Osteocyte (in vitro differentiated cells): ENCODE measurements around the gene M1AP. TPM values are rescaled to one million over a fixed set of nuclear protein-coding genes. Genes with fewer than 3 reads are reported as not detected.

Experiments
- DNase-seq: peaks from one replicate; pipeline ENCODE4 v3.0.0; 2021; ENCODE audit warnings: mixed read lengths; ENCODE audit not compliant: unreplicated experiment; ENCODE audit errors: extremely low spot score
- H3K27ac Mint-ChIP-seq: one replicate; pipeline ENCODE4 v1.8.0; 2021; ENCODE audit warnings: mild to moderate bottlenecking, mixed read lengths; ENCODE audit not compliant: unreplicated experiment
- H3K27me3 Mint-ChIP-seq: one replicate; pipeline ENCODE4 v1.8.0; 2021; ENCODE audit warnings: mixed read lengths; ENCODE audit not compliant: unreplicated experiment
- H3K36me3 Mint-ChIP-seq: one replicate; pipeline ENCODE4 v1.8.0; 2021; ENCODE audit warnings: mixed read lengths; ENCODE audit not compliant: unreplicated experiment
- H3K4me1 Mint-ChIP-seq: one replicate; pipeline ENCODE4 v1.8.0; 2021; ENCODE audit warnings: mixed read lengths; ENCODE audit not compliant: unreplicated experiment
- H3K4me3 Mint-ChIP-seq: one replicate; pipeline ENCODE4 v1.8.0; 2021; ENCODE audit warnings: mild to moderate bottlenecking, moderate library complexity, mixed read lengths; ENCODE audit not compliant: unreplicated experiment
- H3K9me3 Mint-ChIP-seq: one replicate; pipeline ENCODE4 v1.8.0; 2021; ENCODE audit warnings: mixed read lengths; ENCODE audit not compliant: unreplicated experiment
- CTCF ChIP-seq: fragments of 200-600 bp; sonication (generic); IDR thresholded peaks from 2 replicates; pipeline ENCODE4 v1.5.0; 2021; ENCODE audit warnings: antibody characterized with exemption, mild to moderate bottlenecking, moderate library complexity
- total RNA-seq: library from RNA; stranded (reverse); gene quantifications from 2 replicates; pipeline ENCODE4 v1.2.1, GENCODE V29; 2021

Gene M1AP
- total RNA-seq, 1 donor from 2014 or later = not detected

- no peak overlapping the region for H3K27ac Mint-ChIP-seq
- no peak for TF ChIP-seq CTCF
- H3K36me3 Mint-ChIP-seq = peaks cover 17% of the 10 kb centered on the region
- H3K27me3 Mint-ChIP-seq = peaks cover 10% of the 10 kb centered on the region
- DNase-seq = no peak
- H3K4me3 Mint-ChIP-seq = no peak overlapping the region
- peaks cover 24% of the 10 kb centered on the region for H3K4me1 Mint-ChIP-seq
- H3K9me3 Mint-ChIP-seq = no peaks in the 10 kb centered on the region
These were observed 121.4 kb downstream of the M1AP start for GRCh38 chr2:74526649-74527230.

GRCh38 chr2:74525717-74526648, 122.1 kb downstream of the M1AP start, which contains the start of gene DQX1:
TSS of gene DQX1 (minus strand) at chr2:74526231. CDS start at chr2:74525729, 502 bp downstream.
- no peak for DNase-seq
- no peak within 1 kb of the TSS for H3K4me3 Mint-ChIP-seq
- no peak within 1 kb of the TSS for H3K27ac Mint-ChIP-seq
- TF ChIP-seq CTCF = no peak
- H3K9me3 Mint-ChIP-seq = no peaks in the 10 kb centered on the region
- peaks cover 14% of the 10 kb centered on the region for H3K27me3 Mint-ChIP-seq
- H3K36me3 Mint-ChIP-seq = peaks cover 17% of the 10 kb centered on the region
- peaks cover 17% of the 10 kb centered on the region for H3K4me1 Mint-ChIP-seq

- Mint-ChIP-seq H3K4me1 (peaks cover 12% of the 10 kb centered on the region), H3K27ac (no peak overlapping the region), H3K27me3 (peaks cover 21% of the 10 kb centered on the region), H3K9me3 (no peaks in the 10 kb centered on the region), H3K4me3 (no peak overlapping the region), H3K36me3 (peaks cover 17% of the 10 kb centered on the region)
- no peak for DNase-seq
- TF ChIP-seq CTCF = no peak
These were observed 123.0 kb downstream of the M1AP start for GRCh38 chr2:74524955-74525716.

- Mint-ChIP-seq H3K27ac (no peak overlapping the region), H3K4me3 (no peak overlapping the region), H3K36me3 (peaks cover 17% of the 10 kb centered on the region), H3K9me3 (no peaks in the 10 kb centered on the region), H3K27me3 (peaks cover 33% of the 10 kb centered on the region), H3K4me1 (peaks cover 11% of the 10 kb centered on the region)
- TF ChIP-seq CTCF = no peak
- DNase-seq = no peak
These were observed 124.1 kb downstream of the M1AP start for GRCh38 chr2:74524005-74524404.
